Spleen (tissue), 11 donors: ENCODE data around the gene FKTN. TPM values are rescaled to one million over a fixed set of nuclear protein-coding genes. Genes with fewer than 3 reads are reported as not detected.
"Not testable (repeated sequence)": the region's sequence is repeated elsewhere in the genome, so short reads cannot be mapped to it uniquely, and the experiment has no call there.

Experiments used
- DNase-seq: peaks from one replicate; pipeline ENCODE4 v3.0.0-alpha.2; 2020
- H3K27ac ChIP-seq, 8 donors: fragments of 200-600 bp; sonication (generic) in 7 of 8; 1 replicate in 4 of 8; 2 replicates in 4 of 8; pipeline versions ENCODE4 v1.5.0 to v1.8.0; 2016 to 2021; ENCODE audit warnings: inconsistent platforms in 4 of 8, mild to moderate bottlenecking in 4 of 8, moderate library complexity in 1 of 8
- H3K27me3 ChIP-seq, 7 donors: fragments of 200-600 bp; sonication (generic) in 6 of 7; replicated peaks in 1 of 7; 1 replicate in 4 of 7; 2 replicates in 3 of 7; pipeline versions ENCODE4 v1.5.0 to v1.8.0; 2016 to 2021; ENCODE audit warnings: inconsistent platforms in 3 of 7, mild to moderate bottlenecking in 1 of 7
- H3K36me3 ChIP-seq, 6 donors: fragments of 200-600 bp; sonication (generic) in 5 of 6; 1 replicate in 4 of 6; 2 replicates in 2 of 6; pipeline versions ENCODE4 v1.5.0 to v1.8.0; 2016 to 2021; ENCODE audit warnings: inconsistent platforms in 2 of 6
- H3K4me1 ChIP-seq, 6 donors: fragments of 200-600 bp; sonication (generic) in 5 of 6; 1 replicate in 3 of 6; 2 replicates in 3 of 6; pipeline versions ENCODE4 v1.5.0 to v1.8.0; 2016 to 2021; ENCODE audit warnings: inconsistent platforms in 3 of 6
- H3K4me3 ChIP-seq, 8 donors: fragments of 200-600 bp; sonication (generic) in 7 of 8; 1 replicate in 4 of 8; 2 replicates in 4 of 8; pipeline versions ENCODE4 v1.5.0 to v1.8.0; 2016 to 2021; ENCODE audit warnings: inconsistent platforms in 4 of 8, mild to moderate bottlenecking in 4 of 8, moderate library complexity in 2 of 8
- H3K9me3 ChIP-seq, 8 donors: fragments of 200-600 bp; sonication (generic) in 7 of 8; 1 replicate in 4 of 8; 2 replicates in 4 of 8; pipeline versions ENCODE4 v1.5.0 to v1.8.0; 2016 to 2021; ENCODE audit warnings: inconsistent platforms in 4 of 8
- POLR2A ChIP-seq, 3 donors: fragments of 450-650 bp; IDR thresholded peaks; one replicate each; pipeline ENCODE4 v1.5.1; 2017; ENCODE audit warnings: antibody characterized with exemption in 3 of 3, mild to moderate bottlenecking in 1 of 3
- POLR2AphosphoS5 ChIP-seq, 3 donors: sonication (generic); formaldehyde crosslinking; IDR thresholded peaks; one replicate each; pipeline ENCODE4 v1.5.1; 2017; ENCODE audit warnings: antibody characterized with exemption in 3 of 3
- WGBS, 5 donors: extraction: QIAGEN DNeasy Blood & Tissue Kit in 3 of 5; methylation state at CpG; one replicate each; pipeline versions ENCODE4 v1.1.5 to v1.1.7; 2013 to 2018; 5-methylcytosine and 5-hydroxymethylcytosine counted together
- intact Hi-C: fragments of 100-400 bp; cut with DNase I; formaldehyde crosslinking; loops from one replicate; pipeline ENCODE4 v1.15.0; 2023; ENCODE audit warnings: low total_unique reads
- polyA plus RNA-seq, 3 donors: library from polyadenylated mRNA; stranded (reverse); fragments of 200-250 nt; gene quantifications; one replicate each; pipeline ENCODE4 v1.2.1, GENCODE V29; 2013
- total RNA-seq, 7 donors: library from RNA; depleted of rRNA in 3 of 7; stranded (reverse); fragments of >200 nt in 3 of 7; fragmentation: NEBNext Ultra II Directional in 4 of 7; extraction: Animal tissue kit (Norgen Biotek cat#: 25700) in 4 of 7; gene quantifications; one replicate each; pipeline versions ENCODE4 v1.1.0 to v1.2.1, GENCODE V29; 2016 to 2021
- TF ChIP-seq, protein P1 (sequence below), 11 experiments: fragments of 200-600 bp in 7 of 11; fragments of 450-650 bp in 4 of 11; sonication (generic) in 4 of 11; IDR thresholded peaks in 8 of 11; conservative IDR thresholded peaks in 3 of 11; 1 replicate in 7 of 11; 2 replicates in 4 of 11; pipeline versions ENCODE4 v1.4.0 to v1.8.0; 2016 to 2021; ENCODE audit warnings: antibody characterized with exemption in 11 of 11, inconsistent platforms in 4 of 11, mild to moderate bottlenecking in 1 of 11
- donor health status: healthy with polysubstance abuse.
- donor health status: DM: no; HTN: no; CAD: no; lungs with moderate emphysema.
- donor health status: DM: no; HTN: no; CAD: no.
- donor health status: Bipolar disorder and iron deficiency.
- donor health status: healthy.
- donor health status: DM: no; HTN: no; CAD: no.
- donor health status: DM: yes; HTN: yes; CAD: no.

Gene FKTN
- total and polyA plus RNA-seq, 10 donors = 2.7 to 25.4 (median 11.0) TPM

- Histone ChIP-seq H3K27me3 (no peaks in the 10 kb centered on the region), H3K9me3 (no peaks in the 10 kb centered on the region), H3K27ac (no peak overlapping the region), H3K4me3 (no peak overlapping the region), H3K4me1 (peaks cover 0 to 11% (median 0%) of the 10 kb centered on the region in 6 donors), H3K36me3 (peaks cover 0 to 19% (median 0%) of the 10 kb centered on the region in 6 donors)
- intact Hi-C loops = no loop called here
- TF ChIP-seq POLR2A (IDR thresholded peaks at IDR 0.05) (no peak), POLR2AphosphoS5 (IDR thresholded peaks at IDR 0.05) (no peak)
- TF ChIP-seq, protein P1, sequence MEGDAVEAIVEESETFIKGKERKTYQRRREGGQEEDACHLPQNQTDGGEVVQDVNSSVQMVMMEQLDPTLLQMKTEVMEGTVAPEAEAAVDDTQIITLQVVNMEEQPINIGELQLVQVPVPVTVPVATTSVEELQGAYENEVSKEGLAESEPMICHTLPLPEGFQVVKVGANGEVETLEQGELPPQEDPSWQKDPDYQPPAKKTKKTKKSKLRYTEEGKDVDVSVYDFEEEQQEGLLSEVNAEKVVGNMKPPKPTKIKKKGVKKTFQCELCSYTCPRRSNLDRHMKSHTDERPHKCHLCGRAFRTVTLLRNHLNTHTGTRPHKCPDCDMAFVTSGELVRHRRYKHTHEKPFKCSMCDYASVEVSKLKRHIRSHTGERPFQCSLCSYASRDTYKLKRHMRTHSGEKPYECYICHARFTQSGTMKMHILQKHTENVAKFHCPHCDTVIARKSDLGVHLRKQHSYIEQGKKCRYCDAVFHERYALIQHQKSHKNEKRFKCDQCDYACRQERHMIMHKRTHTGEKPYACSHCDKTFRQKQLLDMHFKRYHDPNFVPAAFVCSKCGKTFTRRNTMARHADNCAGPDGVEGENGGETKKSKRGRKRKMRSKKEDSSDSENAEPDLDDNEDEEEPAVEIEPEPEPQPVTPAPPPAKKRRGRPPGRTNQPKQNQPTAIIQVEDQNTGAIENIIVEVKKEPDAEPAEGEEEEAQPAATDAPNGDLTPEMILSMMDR (IDR thresholded peaks at IDR 0.05 in 8 of 11, conservative IDR thresholded peaks at IDR 0.05 in 3 of 11) = no peak
- WGBS, 5 donors = 90 to 94% (median 92%) methylated on average over 11 of the region's 11 CpGs
- peak; percentile 43 for DNase-seq
Measured at GRCh38 chr9:105515811-105516413, 42.0 kb upstream of the FKTN start.

GRCh38 chr9:105519710-105520369 lies 38.1 kb upstream of the FKTN start:
- H3K9me3 ChIP-seq, intact Hi-C loops, H3K27me3 ChIP-seq, H3K4me1 ChIP-seq: not testable (repeated sequence)
- peak; percentile 87 for DNase-seq
- Histone ChIP-seq H3K4me3 (peak overlapping the region in 7 of 8 donors; percentile 23 to 62 (median 43)), H3K27ac (peak overlapping the region; percentile 60 to 85 (median 79)), H3K36me3 (peaks cover 0 to 19% (median 0%) of the 10 kb centered on the region in 6 donors)
- WGBS, 5 donors = 80 to 97% (median 93%) methylated on average over 25 to 43 of the region's 43 CpGs

DNA sequence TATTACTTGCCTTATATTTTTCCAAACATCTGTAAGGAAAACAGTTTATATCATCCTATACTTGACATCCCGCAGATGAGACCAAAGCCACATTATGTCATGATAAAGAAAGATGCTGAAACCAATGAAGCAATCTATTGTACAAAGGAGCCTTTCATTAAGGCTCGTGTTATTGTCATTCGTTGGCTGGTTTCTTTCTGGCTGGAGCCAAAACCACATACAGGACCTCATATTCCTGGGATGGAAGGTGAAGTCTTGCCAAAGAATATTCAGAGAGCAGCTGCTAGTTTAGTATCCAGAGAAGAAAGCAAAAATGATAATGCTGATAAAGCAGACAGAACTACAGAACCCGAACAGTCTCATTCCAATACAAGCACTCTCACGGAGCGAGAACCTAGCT lies 36.9 kb upstream of the FKTN start:
- H3K36me3 ChIP-seq, H3K9me3 ChIP-seq, intact Hi-C loops, DNase-seq, H3K27ac ChIP-seq, H3K4me1 ChIP-seq, H3K27me3 ChIP-seq, H3K4me3 ChIP-seq: not testable (repeated sequence)
- WGBS, 5 donors = 93 to 97% (median 96%) methylated on average over 5 to 6 of the region's 6 CpGs

DNA sequence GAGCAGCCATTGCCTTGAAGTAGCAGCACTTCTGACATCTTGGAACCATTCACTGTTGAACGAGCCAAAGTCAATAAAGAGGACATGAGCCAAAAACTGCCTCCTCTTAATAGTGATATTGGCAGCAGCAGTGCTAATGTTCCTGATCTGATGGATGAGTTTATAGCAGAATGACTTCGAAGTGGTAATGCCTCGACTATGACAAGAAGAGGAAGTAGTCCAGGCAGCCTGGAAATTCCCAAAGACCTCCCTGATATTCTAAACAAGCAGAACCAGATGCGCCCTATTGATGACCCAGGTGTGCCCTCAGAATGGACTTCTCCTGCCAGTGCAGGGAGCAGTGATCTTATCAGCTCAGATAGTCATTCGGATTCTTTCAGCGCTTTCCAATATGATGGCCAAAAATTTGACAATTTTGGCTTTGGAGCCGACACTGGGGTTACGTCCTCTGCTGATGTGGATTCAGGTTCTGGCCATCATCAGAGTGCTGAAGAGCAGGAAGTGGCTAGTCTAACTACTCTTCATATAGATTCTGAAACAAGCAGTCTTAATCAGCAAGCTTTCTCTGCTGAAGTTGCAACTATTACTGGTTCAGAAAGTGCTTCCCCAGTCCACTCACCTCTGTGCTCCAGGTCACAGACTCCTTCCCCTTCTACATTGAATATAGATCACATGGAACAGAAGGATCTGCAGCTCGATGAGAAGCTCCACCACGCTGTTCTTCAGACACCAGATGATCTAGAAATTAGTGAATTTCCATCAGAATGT lies 35.1 kb upstream of the FKTN start:
- H3K9me3 ChIP-seq, H3K27me3 ChIP-seq, intact Hi-C loops, H3K27ac ChIP-seq, H3K36me3 ChIP-seq, DNase-seq, H3K4me3 ChIP-seq, H3K4me1 ChIP-seq: not testable (repeated sequence)
- 73 to 94% (median 83%) methylated on average over 9 to 10 of the region's 10 CpGs for WGBS, 5 donors

- Histone ChIP-seq H3K36me3 (peaks cover 0 to 12% (median 0%) of the 10 kb centered on the region in 6 donors), H3K27ac (no peak overlapping the region), H3K4me3 (no peak overlapping the region), H3K9me3 (peaks cover 0 to 12% (median 5%) of the 10 kb centered on the region in 8 donors), H3K4me1 (no peaks in the 10 kb centered on the region), H3K27me3 (no peaks in the 10 kb centered on the region)
- no peak for DNase-seq
- WGBS, 5 donors = 59 to 70% (median 65%) methylated on average over 3 of the region's 3 CpGs
- TF ChIP-seq POLR2AphosphoS5 (IDR thresholded peaks at IDR 0.05) (no peak), POLR2A (IDR thresholded peaks at IDR 0.05) (no peak)
- TF ChIP-seq, protein P1 (IDR thresholded peaks at IDR 0.05 in 8 of 11, conservative IDR thresholded peaks at IDR 0.05 in 3 of 11) = no peak
- intact Hi-C loops = no loop called here
Measured at GRCh38 chr9:105531530-105531929, 26.4 kb upstream of the FKTN start.
